GM12874 (cell line): ENCODE measurements around the gene SELL.

Experiments used
- TF ChIP-seq, protein P1 (sequence below): IDR thresholded peaks from 2 replicates; pipeline ENCODE4 v1.5.1; 2011; ENCODE audit warnings: low read depth, mild to moderate bottlenecking, control low read depth, low read length, moderate library complexity; ENCODE audit not compliant: insufficient read depth

The SELL gene

DNA sequence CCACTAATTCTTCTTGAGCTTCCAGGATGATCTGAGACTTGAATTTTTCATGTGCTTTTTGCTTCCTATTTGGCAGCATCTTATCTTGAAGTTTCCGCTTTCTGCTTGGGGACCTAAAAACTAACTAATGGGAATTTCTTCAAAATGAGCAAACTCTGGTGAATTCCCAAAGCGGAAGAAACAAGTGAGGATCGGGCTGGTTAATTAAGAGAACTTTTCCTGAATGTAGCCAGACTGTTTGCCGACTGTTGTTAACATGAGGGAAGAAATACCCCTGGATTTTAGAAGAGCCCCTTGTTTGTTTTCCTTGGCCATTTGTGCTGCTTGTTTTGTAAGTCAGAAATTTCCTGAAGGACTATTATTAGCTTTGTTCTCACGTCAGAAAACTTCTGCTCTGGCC is 28.6 kb upstream of the SELL start:
- TF ChIP-seq, protein P1, sequence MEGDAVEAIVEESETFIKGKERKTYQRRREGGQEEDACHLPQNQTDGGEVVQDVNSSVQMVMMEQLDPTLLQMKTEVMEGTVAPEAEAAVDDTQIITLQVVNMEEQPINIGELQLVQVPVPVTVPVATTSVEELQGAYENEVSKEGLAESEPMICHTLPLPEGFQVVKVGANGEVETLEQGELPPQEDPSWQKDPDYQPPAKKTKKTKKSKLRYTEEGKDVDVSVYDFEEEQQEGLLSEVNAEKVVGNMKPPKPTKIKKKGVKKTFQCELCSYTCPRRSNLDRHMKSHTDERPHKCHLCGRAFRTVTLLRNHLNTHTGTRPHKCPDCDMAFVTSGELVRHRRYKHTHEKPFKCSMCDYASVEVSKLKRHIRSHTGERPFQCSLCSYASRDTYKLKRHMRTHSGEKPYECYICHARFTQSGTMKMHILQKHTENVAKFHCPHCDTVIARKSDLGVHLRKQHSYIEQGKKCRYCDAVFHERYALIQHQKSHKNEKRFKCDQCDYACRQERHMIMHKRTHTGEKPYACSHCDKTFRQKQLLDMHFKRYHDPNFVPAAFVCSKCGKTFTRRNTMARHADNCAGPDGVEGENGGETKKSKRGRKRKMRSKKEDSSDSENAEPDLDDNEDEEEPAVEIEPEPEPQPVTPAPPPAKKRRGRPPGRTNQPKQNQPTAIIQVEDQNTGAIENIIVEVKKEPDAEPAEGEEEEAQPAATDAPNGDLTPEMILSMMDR, result no peak

DNA sequence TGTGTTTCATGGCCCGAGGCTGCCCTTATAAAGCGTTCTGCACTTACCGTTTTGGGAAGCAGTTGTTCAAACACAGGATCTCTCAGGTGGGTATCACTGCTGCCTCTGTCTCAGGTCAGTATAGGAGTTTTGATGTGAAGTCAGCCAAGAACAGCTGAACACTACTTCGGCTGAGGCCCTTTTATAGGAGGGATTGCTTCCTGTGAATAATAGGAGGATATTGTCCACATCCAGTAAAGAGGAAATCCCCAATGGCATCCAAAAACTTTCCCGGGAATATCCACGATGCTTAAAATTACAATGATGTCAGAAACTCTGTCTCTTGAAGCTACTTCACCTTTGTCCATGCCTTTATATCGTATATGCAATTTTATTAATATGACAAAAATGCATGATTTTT is 22.5 kb upstream of the SELL start, which contains the start of gene SELE:
Gene SELE (minus strand): TSS at position 156 of the 400 bp plus-strand sequence. CDS start 467 bp downstream, outside the sequence.
- TF ChIP-seq, protein P1, result no peak

DNA sequence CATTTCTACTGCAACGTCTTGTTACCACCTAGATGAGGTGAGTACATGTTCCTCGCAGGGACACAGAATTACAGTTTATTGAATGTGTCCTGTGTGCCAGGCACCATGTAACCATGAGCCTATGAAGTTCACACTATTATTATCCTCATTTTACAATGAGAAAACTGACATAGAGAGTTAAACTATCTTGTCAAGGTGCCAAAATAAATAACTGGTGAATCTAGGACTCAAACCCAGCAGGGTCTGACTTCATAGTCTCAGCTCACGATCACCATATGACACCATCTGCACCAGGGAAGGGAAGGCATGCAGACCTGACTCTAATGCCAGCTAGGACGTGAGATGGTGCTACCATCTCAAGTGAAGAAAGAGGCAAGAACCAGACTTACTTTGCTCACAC is 20.0 kb upstream of the SELL start:
- TF ChIP-seq, protein P1, result no peak

- TF ChIP-seq, protein P1, result no peak
Observed at GRCh38 chr1:169729991-169730390, 18.6 kb upstream of the SELL start.

DNA sequence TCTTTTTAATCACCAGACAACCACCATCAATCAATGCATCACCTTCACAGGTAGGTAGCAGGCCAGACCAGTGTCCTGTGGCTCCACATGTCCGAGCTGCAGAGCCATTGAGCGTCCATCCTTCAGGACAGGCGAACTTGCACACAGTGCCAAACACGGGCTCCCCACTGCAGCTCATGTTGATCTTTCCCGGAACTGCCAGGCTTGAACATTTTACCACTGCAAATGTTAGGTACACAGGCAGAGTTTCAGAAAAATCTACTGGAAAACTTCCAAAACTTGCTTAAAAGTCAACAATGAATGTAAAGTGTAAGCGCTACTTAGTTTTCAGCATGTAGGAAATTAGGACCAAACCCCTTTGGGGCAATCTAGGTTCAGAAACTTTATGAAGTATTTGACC is 15.9 kb upstream of the SELL start:
- TF ChIP-seq, protein P1, result no peak

DNA sequence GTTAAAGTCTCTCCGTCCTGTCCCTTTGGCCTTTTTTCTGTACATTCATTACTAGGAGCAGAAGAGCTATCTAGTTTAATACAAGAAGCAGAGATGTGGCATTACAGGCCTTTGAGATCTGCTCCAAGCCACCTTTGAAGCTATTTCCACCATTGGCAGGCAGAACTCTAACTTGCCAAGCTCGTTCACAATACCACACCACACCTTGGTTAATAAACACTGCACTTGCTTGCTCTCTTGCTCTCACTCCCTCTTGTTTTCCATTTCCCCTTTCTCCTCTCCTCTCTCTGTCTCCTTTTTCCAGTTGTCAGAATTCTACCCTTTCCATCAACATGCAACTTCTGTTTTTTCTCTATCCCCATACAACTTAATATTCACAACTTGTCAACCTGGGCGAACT is 15.4 kb upstream of the SELL start:
- TF ChIP-seq, protein P1, result no peak

DNA sequence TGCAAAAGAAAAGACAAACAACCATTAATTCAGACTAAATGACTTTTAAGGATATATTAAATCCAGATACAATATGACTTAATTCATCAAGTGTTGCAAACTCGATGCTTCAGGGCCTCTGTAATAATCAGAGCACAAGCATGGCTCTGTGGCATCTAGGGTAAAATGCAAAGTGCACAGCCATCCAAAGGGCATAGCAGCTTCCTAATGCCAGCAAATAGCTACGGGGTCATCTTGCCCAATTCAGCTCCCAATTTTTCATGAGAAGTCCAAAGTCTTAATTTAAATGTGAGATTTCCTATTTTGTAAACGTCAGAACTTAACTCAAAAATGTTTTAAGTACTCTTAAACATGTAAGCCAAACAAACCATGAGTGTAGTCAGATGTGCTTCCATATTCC is 14.5 kb upstream of the SELL start:
- TF ChIP-seq, protein P1, result no peak

DNA sequence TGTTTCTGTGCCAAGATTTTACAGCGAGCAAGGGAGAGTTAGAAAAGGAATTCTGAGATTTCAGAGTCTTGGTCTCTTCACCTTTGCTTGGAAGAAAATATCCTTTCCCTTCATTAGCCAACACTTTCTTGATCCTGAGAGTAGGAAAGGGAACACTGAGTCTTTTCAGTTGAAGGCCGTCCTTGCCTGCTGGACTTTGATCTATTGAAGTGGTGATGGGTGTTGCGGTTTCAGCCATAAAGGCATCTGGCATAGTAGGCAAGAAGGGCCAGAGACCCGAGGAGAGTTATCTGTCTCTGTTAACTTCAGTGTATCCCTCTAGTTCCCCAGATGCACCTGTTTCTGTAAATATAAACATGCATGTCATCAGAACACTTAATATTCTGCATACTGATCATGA is 12.7 kb upstream of the SELL start:
- TF ChIP-seq, protein P1, result no peak
